Astrocyte (in vitro differentiated cells and primary cell): ENCODE measurements around the gene CDC42EP4.

Experiments used
- EZH2 ChIP-seq: IDR thresholded peaks from 2 replicates; pipeline ENCODE4 v1.6.1; 2012; ENCODE audit warnings: mild to moderate bottlenecking, low read length, inconsistent platforms; ENCODE audit not compliant: insufficient read depth
- TF ChIP-seq, protein P1 (sequence below): IDR thresholded peaks from 2 replicates; pipeline ENCODE4 v1.5.1; 2011; ENCODE audit warnings: low read depth, mild to moderate bottlenecking, inconsistent platforms, low read length, moderate library complexity; ENCODE audit not compliant: insufficient read depth

DNA sequence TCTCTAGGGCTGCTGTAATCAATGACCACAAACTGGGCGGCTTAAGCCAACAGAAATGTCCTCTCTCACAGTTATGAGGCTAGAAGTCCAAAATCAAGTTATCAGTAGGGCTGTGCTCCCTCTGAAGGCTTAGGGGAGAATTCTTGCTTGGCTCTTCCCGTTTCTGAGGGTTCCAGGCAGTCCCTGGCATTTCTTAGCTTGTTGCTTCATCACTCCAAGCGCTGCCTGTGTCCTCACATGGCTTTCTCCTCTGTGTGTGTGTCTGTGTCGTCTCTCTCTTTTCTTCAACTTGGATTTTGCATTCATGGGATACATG lies 13.7 kb upstream of the CDC42EP4 start:
- TF ChIP-seq, protein P1, sequence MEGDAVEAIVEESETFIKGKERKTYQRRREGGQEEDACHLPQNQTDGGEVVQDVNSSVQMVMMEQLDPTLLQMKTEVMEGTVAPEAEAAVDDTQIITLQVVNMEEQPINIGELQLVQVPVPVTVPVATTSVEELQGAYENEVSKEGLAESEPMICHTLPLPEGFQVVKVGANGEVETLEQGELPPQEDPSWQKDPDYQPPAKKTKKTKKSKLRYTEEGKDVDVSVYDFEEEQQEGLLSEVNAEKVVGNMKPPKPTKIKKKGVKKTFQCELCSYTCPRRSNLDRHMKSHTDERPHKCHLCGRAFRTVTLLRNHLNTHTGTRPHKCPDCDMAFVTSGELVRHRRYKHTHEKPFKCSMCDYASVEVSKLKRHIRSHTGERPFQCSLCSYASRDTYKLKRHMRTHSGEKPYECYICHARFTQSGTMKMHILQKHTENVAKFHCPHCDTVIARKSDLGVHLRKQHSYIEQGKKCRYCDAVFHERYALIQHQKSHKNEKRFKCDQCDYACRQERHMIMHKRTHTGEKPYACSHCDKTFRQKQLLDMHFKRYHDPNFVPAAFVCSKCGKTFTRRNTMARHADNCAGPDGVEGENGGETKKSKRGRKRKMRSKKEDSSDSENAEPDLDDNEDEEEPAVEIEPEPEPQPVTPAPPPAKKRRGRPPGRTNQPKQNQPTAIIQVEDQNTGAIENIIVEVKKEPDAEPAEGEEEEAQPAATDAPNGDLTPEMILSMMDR: no peak
- no peak for TF ChIP-seq EZH2
